Motor neuron (in vitro differentiated cells): ENCODE data around the gene SLC8A3. TPM values are rescaled to one million over a fixed set of nuclear protein-coding genes. Genes with fewer than 3 reads are reported as not detected.

Experiments used
- ATAC-seq, 8 experiments: fragments of 200-7000 bp; cut with Tn5 transposase; replicated peaks in 6 of 8; 2 replicates each; pipeline ENCODE4 v1.8.0; 2021; ENCODE audit warnings: mild to moderate bottlenecking in 8 of 8, moderate library complexity in 8 of 8
- H3K27ac ChIP-seq, 2 donors: fragments of 250-450 bp; sonication (Bioruptor Pico); 2 replicates each; pipeline ENCODE4 v1.9.0; 2021; ENCODE audit warnings: antibody characterized with exemption in 2 of 2, mild to moderate bottlenecking in 2 of 2, moderate library complexity in 1 of 2
- H3K4me1 ChIP-seq, 2 donors: fragments of 250-450 bp; sonication (Bioruptor Pico); replicated peaks in 1 of 2; 2 replicates each; pipeline ENCODE4 v1.6.1; 2021; ENCODE audit warnings: antibody characterized with exemption in 2 of 2, mild to moderate bottlenecking in 2 of 2, moderate library complexity in 1 of 2
- H3K4me3 ChIP-seq, 5 donors: fragments of 250-450 bp; sonication (Bioruptor Pico); 2 replicates each; pipeline ENCODE4 v1.9.0; 2021; ENCODE audit warnings: antibody characterized with exemption in 5 of 5, mild to moderate bottlenecking in 5 of 5, moderate library complexity in 4 of 5
- WGBS, 10 experiments: fragments of 450-650 bp; shearing (Covaris generic); methylation state at CpG; one replicate each; pipeline ENCODE4 v1.0.0; 2022; 5-methylcytosine and 5-hydroxymethylcytosine counted together
- in situ Hi-C, 9 experiments: fragments of 400-800 bp; cut with MboI; loops; one replicate each; pipeline ENCODE4 v1.15.0; 2021; ENCODE audit warnings: low sequenced_read_pairs in 9 of 9, low pct_unique_long_range_greater_than_20kb in 2 of 9; ENCODE audit not compliant: unreplicated experiment in 9 of 9
- total RNA-seq, 8 experiments: library from RNA; unstranded; fragments of 300-600 nt; gene quantifications; 2 replicates each; pipeline versions ENCODE4 v1.2.3 to v1.2.4, GENCODE V29; 2022

The SLC8A3 gene
- total RNA-seq, 8 experiments from 2014 or later, result 0.15 to 3.1 (median 1.7) TPM

DNA sequence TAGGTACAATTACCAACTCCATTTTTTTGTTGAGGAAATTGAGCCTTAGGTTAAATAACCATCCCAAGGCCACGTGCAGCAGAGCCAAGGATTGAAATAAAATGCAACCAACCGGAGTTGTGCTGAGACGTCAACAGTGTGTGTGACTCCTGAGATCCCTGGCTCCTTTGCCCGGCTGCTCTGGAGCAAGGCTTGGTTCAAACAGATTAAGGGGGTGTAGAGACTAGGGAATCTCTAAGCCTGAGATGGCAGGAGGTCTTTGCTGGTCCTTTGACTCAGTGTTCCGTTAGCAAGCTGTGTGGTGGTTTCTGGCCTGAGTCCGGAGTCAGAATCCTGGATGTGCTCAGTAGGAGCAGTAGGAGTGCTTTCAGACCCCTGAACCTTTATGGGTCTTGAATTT, 1.4 kb upstream of the SLC8A3 start:
- Histone ChIP-seq H3K4me3 (no peak overlapping the region), H3K4me1 (peaks cover 4 to 6% of the 10 kb centered on the region in 2 donors), H3K27ac (no peak overlapping the region)
- ATAC-seq, result no peak
- 0 to 100% (median 72%) methylated on average over 1 to 5 of the region's 6 CpGs; no CpG with 5 or more reads in 4 of the 10 experiments for WGBS, 10 experiments
- in situ Hi-C loops, result no loop called here

DNA sequence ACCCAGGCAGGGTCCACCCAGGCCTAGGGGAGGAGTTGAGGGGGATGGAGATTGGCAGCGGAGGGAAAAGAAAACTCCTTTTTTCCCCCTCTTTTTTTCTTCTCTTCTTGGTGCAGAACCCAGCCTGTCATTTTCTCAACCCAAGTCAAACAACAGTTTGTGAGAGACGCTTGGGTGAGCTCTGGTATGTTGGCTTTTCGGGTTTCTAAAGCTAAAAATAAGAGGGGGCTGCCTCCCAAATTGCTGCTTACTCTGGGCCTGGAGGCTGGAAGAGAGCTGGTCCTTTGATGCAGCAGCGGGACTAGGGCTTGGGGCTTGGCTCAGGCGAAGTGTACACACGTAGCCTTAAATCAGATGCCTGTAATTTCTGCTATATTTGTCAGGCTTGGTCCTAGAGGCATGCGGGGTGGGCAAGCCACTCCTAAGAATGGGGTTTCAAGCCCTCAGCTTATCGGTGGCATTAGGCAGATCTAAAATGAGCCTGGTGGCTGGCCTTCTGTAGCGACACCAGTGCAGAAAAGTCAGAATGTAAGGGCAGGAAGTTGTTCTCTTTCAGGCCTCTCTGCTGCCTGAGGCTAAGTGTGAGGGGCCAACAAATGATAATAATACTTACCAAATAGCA, 816 bp upstream of the SLC8A3 start:
- ATAC-seq, result no peak
- in situ Hi-C loops, result no loop called here
- H3K4me1 ChIP-seq, result peaks cover 4 to 6% of the 10 kb centered on the region in 2 donors
- 5 to 72% (median 37%) methylated on average over 1 to 6 of the region's 9 CpGs; no CpG with 5 or more reads in 2 of the 10 experiments for WGBS, 10 experiments
- no peak overlapping the region for H3K27ac ChIP-seq
- peak overlapping the region; percentile 41 to 62 (median 54) for H3K4me3 ChIP-seq

DNA sequence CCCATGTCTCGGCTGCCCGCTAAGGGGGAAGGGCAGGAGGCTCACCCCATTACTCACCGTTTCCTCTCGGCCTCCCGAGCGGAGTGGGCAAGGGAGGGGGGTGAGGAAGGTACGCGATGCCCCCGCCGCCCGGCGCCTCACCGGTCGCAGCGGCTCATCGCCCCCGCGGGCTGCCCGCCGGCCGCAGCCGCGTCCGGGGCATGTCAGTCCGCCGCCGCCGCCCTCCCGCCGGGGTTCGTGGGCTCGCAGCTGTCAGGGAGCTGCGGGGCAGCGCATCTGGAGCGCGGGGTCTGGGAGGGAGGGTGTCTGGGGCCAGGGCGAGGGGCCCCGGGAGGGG, 461 bp downstream of the SLC8A3 start:
- Histone ChIP-seq H3K27ac (peak overlapping the region in 1 of 2 donors; percentile 23), H3K4me1 (peaks cover 4 to 6% of the 10 kb centered on the region in 2 donors), H3K4me3 (peak overlapping the region; percentile 41 to 62 (median 54))
- ATAC-seq, result peak in 6 of 8 experiments; percentile 20 to 36 (median 28)
- in situ Hi-C loops, result no loop called here
- 0% methylated on average over 1 of the region's 38 CpGs; no CpG with 5 or more reads in 8 of the 10 experiments for WGBS, 10 experiments

DNA sequence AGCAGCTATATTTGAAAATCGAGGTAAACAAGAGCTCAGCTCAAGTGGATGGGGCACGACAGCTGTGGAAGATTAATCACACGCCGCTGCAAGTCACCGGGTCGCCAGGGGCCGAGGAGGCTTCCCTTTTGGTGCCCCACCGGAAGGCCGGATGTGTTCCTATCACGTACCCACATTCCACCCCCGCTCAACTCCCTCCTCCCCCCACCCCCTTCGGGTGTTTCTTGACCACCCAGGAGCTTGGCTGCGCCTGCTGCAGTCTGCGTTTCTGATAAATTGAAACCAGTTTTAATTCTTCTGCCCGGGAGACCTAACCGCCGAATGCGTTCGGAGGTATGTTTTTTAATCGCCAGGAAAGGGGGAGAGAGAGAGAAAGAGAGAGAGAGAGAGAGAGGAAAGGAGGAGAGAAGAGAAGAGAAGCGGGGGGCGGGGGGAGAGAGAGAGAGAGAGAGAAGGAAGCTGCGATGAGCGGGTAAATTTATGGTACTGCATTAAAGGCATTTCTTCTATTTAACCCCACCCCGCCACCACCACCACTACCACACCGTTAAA, 1.8 kb downstream of the SLC8A3 start:
- peak in 5 of 8 experiments; percentile 13 to 61 (median 35) for ATAC-seq
- Histone ChIP-seq H3K27ac (peak overlapping the region; percentile 46 to 65), H3K4me3 (peak overlapping the region; percentile 41 to 62 (median 54)), H3K4me1 (peaks cover 4 to 6% of the 10 kb centered on the region in 2 donors)
- WGBS, 10 experiments, result 0 to 60% (median 10%) methylated on average over 1 to 11 of the region's 26 CpGs; no CpG with 5 or more reads in 1 of the 10 experiments
- in situ Hi-C loops, result no loop called here

DNA sequence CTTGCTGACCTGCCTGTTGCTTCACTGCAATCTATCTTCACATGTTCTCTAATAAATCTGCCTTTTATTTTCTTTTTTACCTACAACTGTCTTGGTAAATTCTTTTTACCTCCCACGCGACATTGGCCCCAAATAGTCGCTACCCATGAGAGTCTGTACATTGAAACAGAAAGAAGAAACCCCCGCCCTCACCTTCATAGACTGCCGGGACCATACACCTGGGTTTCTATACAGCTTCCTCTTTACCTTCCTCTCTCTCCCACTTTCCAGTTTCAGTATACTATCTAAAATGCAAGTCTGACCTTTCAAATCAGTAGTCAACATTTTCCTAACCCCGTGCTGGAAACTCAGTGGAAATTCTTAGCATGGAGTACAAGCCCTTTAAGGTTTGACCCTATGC, 4.8 kb downstream of the SLC8A3 start:
- ATAC-seq, result no peak
- Histone ChIP-seq H3K4me1 (peaks cover 4 to 6% of the 10 kb centered on the region in 2 donors), H3K4me3 (no peak overlapping the region), H3K27ac (no peak overlapping the region)
- in situ Hi-C loops, result no loop called here
- 33 to 100% (median 82%) methylated on average over 2 to 6 of the region's 6 CpGs; no CpG with 5 or more reads in 1 of the 10 experiments for whole genome bisulfite sequencing, 10 experiments

DNA sequence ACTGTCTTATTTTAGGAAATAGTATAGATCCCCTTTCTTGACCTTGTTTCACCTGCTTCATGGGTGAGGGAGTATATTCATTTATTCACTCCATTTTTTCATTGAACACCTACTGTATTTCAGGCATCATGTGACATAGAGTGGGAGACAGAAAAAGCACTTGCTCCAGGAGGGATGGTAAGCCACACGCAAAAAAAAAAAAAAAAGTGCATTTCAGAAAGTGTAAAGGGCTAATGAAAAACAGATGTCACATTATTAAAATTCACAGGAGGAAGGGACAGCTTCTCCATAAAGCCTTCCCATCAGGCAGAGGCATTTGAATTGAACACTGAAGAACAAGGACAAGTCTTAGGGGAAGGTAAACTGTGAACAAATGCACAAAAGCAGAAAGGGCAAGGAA, 7.5 kb downstream of the SLC8A3 start:
- in situ Hi-C loops, result no loop called here
- Histone ChIP-seq H3K27ac (no peak overlapping the region), H3K4me3 (no peak overlapping the region), H3K4me1 (no peaks in the 10 kb centered on the region)
- WGBS, 10 experiments, result 0 to 100% (median 0%) methylated on average over 1 of the region's 1 CpG; no CpG with 5 or more reads in 3 of the 10 experiments
- ATAC-seq, result peak in 1 of 8 experiments; percentile 26

DNA sequence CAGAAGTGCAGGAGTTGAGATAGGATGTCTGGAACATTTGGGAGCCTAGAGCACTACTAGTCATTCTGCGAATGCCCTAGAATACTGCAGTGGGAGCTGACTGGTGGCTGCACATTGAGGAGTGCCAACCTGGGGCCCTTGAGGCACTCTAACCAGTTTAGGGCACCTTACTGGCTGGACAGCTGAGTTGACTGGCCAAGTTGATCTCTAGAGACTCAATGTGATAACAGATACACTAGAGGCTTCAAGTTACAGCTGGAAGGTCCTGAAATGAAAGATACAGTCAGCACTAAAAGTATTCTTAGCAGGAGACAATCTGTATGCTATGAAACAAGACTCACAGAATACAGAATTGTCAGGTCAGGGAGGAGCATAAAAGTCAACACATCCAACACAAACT, 8.0 kb downstream of the SLC8A3 start:
- no peaks in the 10 kb centered on the region for H3K4me1 ChIP-seq
- H3K27ac ChIP-seq, result no peak overlapping the region
- WGBS, 10 experiments, result 20 to 100% (median 80%) methylated on average over 1 of the region's 1 CpG; no CpG with 5 or more reads in 3 of the 10 experiments
- ATAC-seq, result no peak
- no peak overlapping the region for H3K4me3 ChIP-seq
- in situ Hi-C loops, result no loop called here

DNA sequence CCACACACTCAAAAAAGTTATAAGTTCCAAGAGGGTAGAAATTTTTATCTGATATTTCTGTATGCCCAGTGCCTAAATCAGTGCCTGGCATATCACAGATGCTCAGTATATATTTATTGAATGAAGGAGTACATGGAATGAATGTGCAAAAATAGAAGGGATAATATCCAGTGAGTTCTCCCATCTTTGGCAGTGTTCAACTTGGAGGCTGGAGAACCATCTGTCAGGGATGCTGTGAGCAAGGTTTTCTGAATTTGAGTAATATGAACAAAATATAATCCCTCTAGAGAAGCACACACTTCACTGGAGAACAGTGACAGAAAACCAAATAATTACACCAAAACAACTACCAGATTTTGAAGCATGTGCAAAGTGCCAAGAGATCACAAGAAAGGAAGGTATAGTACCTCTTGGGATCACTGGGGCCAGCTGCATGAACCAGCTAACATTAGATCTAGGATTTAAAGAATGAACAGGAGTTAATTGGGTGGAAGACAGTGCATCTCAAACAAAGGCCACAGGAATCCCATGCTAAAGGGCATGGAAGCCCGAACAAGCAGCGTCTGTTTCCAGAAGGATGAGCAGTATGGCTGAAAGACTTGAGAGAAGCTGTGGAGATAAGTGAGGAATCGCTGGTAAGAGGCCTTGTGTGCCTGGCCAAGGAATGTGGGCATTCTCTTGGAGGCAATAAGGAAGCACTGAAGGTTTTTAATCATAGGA, 11.5 kb downstream of the SLC8A3 start:
- Histone ChIP-seq H3K4me1 (no peaks in the 10 kb centered on the region), H3K27ac (no peak overlapping the region), H3K4me3 (no peak overlapping the region)
- ATAC-seq, result no peak
- 0 to 86% (median 53%) methylated on average over 1 to 3 of the region's 3 CpGs; no CpG with 5 or more reads in 2 of the 10 experiments for WGBS, 10 experiments
- in situ Hi-C loops, result no loop called here

DNA sequence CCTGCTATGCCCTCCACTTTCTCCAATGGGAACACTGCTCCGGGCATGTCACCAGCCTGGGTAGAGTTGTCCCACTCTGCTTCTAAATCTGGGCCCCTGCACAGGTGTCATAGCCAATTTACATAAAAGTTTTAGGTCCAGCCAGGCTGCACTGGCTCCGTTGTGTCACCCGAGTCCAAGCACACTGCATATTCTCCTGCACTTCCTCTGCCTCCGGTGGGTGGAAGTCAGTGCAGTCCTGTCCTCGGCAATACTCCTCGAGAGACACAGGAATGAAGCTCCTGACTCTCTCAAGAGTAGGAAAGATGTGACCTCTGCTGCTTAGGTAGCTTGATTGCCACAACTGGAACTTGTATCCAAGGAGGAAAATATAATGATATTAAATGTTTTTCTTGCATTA, 15.2 kb downstream of the SLC8A3 start:
- 20 to 100% (median 83%) methylated on average over 1 to 5 of the region's 6 CpGs; no CpG with 5 or more reads in 3 of the 10 experiments for WGBS, 10 experiments
- Histone ChIP-seq H3K4me3 (no peak overlapping the region), H3K27ac (no peak overlapping the region), H3K4me1 (no peaks in the 10 kb centered on the region)
- in situ Hi-C loops, result no loop called here
- ATAC-seq, result no peak

DNA sequence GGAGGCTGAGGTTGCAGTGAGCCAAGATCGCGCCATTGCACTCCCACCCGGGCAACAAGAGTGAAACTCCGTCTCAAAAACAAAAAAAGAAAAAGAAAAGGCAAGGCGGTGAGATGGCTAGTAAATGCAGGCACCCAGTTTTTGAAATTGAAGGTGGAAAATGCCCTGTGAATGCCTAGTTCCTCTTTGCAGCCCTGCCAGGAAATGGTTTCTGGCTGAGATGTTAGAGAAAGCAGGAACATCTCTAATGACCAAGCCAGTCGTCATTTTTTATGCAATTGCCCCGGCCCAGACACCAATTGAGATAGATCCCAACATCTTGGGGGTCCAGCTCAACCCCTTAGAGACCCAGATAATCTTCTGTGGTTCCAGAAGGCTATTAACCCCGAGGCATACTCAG, 17.0 kb downstream of the SLC8A3 start:
- in situ Hi-C loops, result no loop called here
- WGBS, 10 experiments, result 0 to 87% (median 71%) methylated on average over 1 to 8 of the region's 8 CpGs; no CpG with 5 or more reads in 1 of the 10 experiments
- Histone ChIP-seq H3K4me1 (no peaks in the 10 kb centered on the region), H3K4me3 (no peak overlapping the region), H3K27ac (no peak overlapping the region)
- ATAC-seq, result no peak

DNA sequence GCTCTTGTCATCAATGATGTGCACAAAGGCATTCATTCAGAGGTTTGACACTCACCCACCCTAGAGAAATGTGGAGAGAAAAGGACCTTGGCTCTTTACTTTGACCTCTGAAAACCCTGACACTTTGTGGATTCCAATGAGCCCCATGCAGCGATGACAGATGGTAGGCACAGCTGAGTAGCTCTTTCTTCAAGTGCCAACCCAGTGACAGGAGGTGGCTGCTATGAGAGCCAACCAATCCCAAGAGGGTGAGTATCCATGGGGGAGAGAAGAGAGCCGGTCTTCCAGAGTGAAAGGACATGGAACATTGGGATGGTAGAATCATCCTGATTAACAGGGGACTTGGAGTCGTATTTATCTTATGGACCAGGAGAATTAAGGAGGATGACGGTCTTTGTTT, 17.8 kb downstream of the SLC8A3 start:
- in situ Hi-C loops, result no loop called here
- no peak for ATAC-seq
- 0 to 100% (median 73%) methylated on average over 1 to 4 of the region's 4 CpGs; no CpG with 5 or more reads in 1 of the 10 experiments for WGBS, 10 experiments
- Histone ChIP-seq H3K27ac (no peak overlapping the region), H3K4me1 (no peaks in the 10 kb centered on the region), H3K4me3 (no peak overlapping the region)

DNA sequence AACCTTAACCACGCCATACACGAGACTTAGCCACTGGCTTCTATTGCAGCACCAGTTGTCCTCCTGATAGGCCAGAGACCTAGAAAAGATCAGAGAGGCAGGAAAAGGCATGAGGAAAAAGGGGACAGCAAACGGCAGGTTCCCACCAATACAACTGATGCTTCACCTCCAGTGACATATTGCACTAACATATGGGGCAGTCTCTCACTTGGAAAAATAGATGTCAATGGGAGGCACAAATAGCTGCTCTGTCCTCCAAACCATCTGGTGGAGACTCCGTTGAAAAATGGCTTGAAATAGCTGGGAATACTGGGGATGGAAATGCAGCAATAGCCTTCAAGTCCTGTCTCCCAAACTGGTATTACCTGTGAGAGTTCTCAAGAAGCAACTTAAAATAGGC, 20.3 kb downstream of the SLC8A3 start:
- Histone ChIP-seq H3K4me3 (no peak overlapping the region), H3K4me1 (no peaks in the 10 kb centered on the region), H3K27ac (no peak overlapping the region)
- ATAC-seq, result no peak
- in situ Hi-C loops, result no loop called here
- 43 to 100% (median 79%) methylated on average over 1 to 4 of the region's 4 CpGs; no CpG with 5 or more reads in 1 of the 10 experiments for WGBS, 10 experiments

DNA sequence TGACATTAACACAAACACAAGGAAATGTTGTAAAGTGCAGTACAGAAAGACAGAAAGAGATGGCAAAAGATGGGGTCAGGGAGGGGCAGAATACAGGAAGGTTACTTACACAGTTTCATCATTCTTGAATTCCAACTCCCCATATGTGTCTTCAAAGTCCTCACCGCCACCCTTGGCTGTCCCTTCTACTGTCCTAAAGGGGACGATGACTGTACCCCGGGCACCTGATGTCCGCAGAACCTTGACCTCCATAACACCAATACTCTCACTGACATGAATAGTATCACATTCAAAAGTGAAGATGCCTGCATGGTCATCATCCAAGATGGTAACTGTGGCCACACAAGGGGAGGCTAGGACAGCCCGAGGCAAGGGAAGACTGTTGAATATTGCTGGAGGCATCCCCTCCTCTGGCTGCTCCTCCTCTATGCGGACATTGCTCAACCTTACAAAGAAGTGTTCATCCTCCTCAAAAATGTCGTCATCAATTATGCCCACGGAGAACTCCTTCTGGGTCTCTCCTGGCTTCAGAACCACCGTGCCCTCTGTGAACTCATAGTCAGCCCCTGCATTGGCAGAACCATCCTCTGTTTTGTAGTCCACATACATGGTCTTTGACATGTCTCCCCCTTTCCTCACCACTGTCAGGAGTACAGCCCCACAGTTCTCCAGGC, 22.1 kb downstream of the SLC8A3 start:
- 12 to 90% (median 81%) methylated on average over 1 to 6 of the region's 9 CpGs; no CpG with 5 or more reads in 2 of the 10 experiments for WGBS, 10 experiments
- Histone ChIP-seq H3K4me3 (no peak overlapping the region), H3K27ac (no peak overlapping the region), H3K4me1 (no peaks in the 10 kb centered on the region)
- no peak for ATAC-seq
- in situ Hi-C loops, result no loop called here
